ENCODE data around the gene XXYLT1.
"Not testable (repeated sequence)": the region's sequence is repeated elsewhere in the genome, so short reads cannot be mapped to it uniquely, and the experiment has no call there.

The XXYLT1 gene

GRCh38 chr3:195188426-195188927, 82.5 kb downstream of the XXYLT1 start:
- Histone ChIP-seq H2BK120ac (ENCODE audit: low read depth, low read length) (no peak overlapping the region), H3K14ac (ENCODE audit: low read length in 2 of 2) (no peak overlapping the region), H3K4me1 (ENCODE audit: control insufficient read depth, insufficient read depth, low read depth, low read length) (peaks cover 10% of the 10 kb centered on the region), H4K91ac (ENCODE audit: low read length) (no peak overlapping the region), H3K79me1 (replicated peaks; ENCODE audit: low read length, poor library complexity, severe bottlenecking) (peaks cover 10% of the 10 kb centered on the region), H2AFZ (ENCODE audit: low read depth, low read length) (no peak overlapping the region), H3K4me3 (ENCODE audit: insufficient read depth in 1 of 2, low read depth in 1 of 2, low read length in 2 of 2) (peak overlapping the region in 1 of 2 experiments; percentile 27), H3K4ac (ENCODE audit: low read depth in 1 of 2, low read length in 2 of 2) (peak overlapping the region in 1 of 2 experiments; percentile 13), H3K27ac (ENCODE audit: low read length, poor library complexity, severe bottlenecking) (peak overlapping the region; percentile 85), H4K8ac (ENCODE audit: low read length) (no peak overlapping the region), H3K9ac (ENCODE audit: low read length) (peak overlapping the region; percentile 94), H3K27me3 (ENCODE audit: control insufficient read depth in 1 of 2, insufficient read depth in 1 of 2, low read length in 2 of 2) (no peaks in the 10 kb centered on the region), H3K9me3 (ENCODE audit: control insufficient read depth, low read length) (peaks cover 12% of the 10 kb centered on the region), H2AK5ac (ENCODE audit: low read length, severe bottlenecking) (peak overlapping the region; percentile 61), H3K36me3 (ENCODE audit: control insufficient read depth in 1 of 2, insufficient read depth in 2 of 2, low read depth in 1 of 2, low read length in 2 of 2) (peaks cover 0 to 2% of the 10 kb centered on the region in 2 experiments), H2BK15ac (ENCODE audit: low read depth, poor library complexity, severe bottlenecking) (no peak overlapping the region), H3K4me2 (ENCODE audit: low read length, poor library complexity, severe bottlenecking) (no peak overlapping the region), H3K23ac (ENCODE audit: low read length in 2 of 2) (peak overlapping the region in 1 of 2 experiments; percentile 23), H2BK12ac (ENCODE audit: low read length in 2 of 2) (peak overlapping the region; percentile 29 to 49), H2BK5ac (ENCODE audit: low read depth, low read length, poor library complexity, severe bottlenecking) (no peak overlapping the region), H3K18ac (ENCODE audit: low read depth in 1 of 2, low read length in 2 of 2) (peak overlapping the region; percentile 6 to 44)
- WGBS = 94% methylated on average over 3 of the region's 3 CpGs
- peak; percentile 45 for DNase-seq

- H3K14ac ChIP-seq (ENCODE audit: low read length in 2 of 2) = no peak overlapping the region
These were observed 83.1 kb downstream of the XXYLT1 start for GRCh38 chr3:195187609-195188425.

GRCh38 chr3:195186710-195187047, 84.3 kb downstream of the XXYLT1 start:
- H2AK5ac ChIP-seq (ENCODE audit: low read length, severe bottlenecking) = peak overlapping the region; percentile 92
- not testable (repeated sequence) for H3K14ac ChIP-seq (ENCODE audit: low read length in 2 of 2); DNase-seq; H4K8ac ChIP-seq (ENCODE audit: low read length); H2BK5ac ChIP-seq (ENCODE audit: low read depth, low read length, poor library complexity, severe bottlenecking); H2AFZ ChIP-seq (ENCODE audit: low read depth, low read length); H3K23ac ChIP-seq (ENCODE audit: low read length in 2 of 2); H3K27me3 ChIP-seq (ENCODE audit: control insufficient read depth in 1 of 2, insufficient read depth in 1 of 2, low read length in 2 of 2); H3K36me3 ChIP-seq (ENCODE audit: control insufficient read depth in 1 of 2, insufficient read depth in 2 of 2, low read depth in 1 of 2, low read length in 2 of 2); H3K4me2 ChIP-seq (ENCODE audit: low read length, poor library complexity, severe bottlenecking); H3K9me3 ChIP-seq (ENCODE audit: control insufficient read depth, low read length); H3K27ac ChIP-seq (ENCODE audit: low read length, poor library complexity, severe bottlenecking); H2BK15ac ChIP-seq (ENCODE audit: low read depth, poor library complexity, severe bottlenecking); H3K4me3 ChIP-seq (ENCODE audit: insufficient read depth in 1 of 2, low read depth in 1 of 2, low read length in 2 of 2)
- WGBS = 97% methylated on average over 6 of the region's 6 CpGs
- peak overlapping the region; percentile 50 to 96 for H2BK12ac ChIP-seq (ENCODE audit: low read length in 2 of 2)
- peak overlapping the region; percentile 12 for H3K9ac ChIP-seq (ENCODE audit: low read length)
- H2BK120ac ChIP-seq (ENCODE audit: low read depth, low read length) = peak overlapping the region; percentile 68
- H3K4ac ChIP-seq (ENCODE audit: low read depth in 1 of 2, low read length in 2 of 2) = peak overlapping the region; percentile 46 to 91
- peak overlapping the region; percentile 3 to 25 for H3K18ac ChIP-seq (ENCODE audit: low read depth in 1 of 2, low read length in 2 of 2)
- H4K91ac ChIP-seq (ENCODE audit: low read length) = peak overlapping the region; percentile 88
- peaks cover 10% of the 10 kb centered on the region for H3K4me1 ChIP-seq (ENCODE audit: control insufficient read depth, insufficient read depth, low read depth, low read length)
- peaks cover 13% of the 10 kb centered on the region for H3K79me1 ChIP-seq (replicated peaks; ENCODE audit: low read length, poor library complexity, severe bottlenecking)

More at GRCh38 chr3:195187609-195188425, 83.1 kb downstream of the XXYLT1 start:
- Histone ChIP-seq H3K23ac (ENCODE audit: low read length in 2 of 2) (no peak overlapping the region), H3K4me2 (ENCODE audit: low read length, poor library complexity, severe bottlenecking) (no peak overlapping the region), H2AFZ (ENCODE audit: low read depth, low read length) (no peak overlapping the region), H2AK5ac (ENCODE audit: low read length, severe bottlenecking) (peak overlapping the region; percentile 61), H3K4ac (ENCODE audit: low read depth in 1 of 2, low read length in 2 of 2) (peak overlapping the region in 1 of 2 experiments; percentile 13), H3K18ac (ENCODE audit: low read depth in 1 of 2, low read length in 2 of 2) (peak overlapping the region; percentile 24 to 44), H3K9me3 (ENCODE audit: control insufficient read depth, low read length) (peaks cover 12% of the 10 kb centered on the region), H2BK15ac (ENCODE audit: low read depth, poor library complexity, severe bottlenecking) (no peak overlapping the region), H3K27ac (ENCODE audit: low read length, poor library complexity, severe bottlenecking) (peak overlapping the region; percentile 85), H4K91ac (ENCODE audit: low read length) (peak overlapping the region; percentile 78), H3K79me1 (replicated peaks; ENCODE audit: low read length, poor library complexity, severe bottlenecking) (peaks cover 13% of the 10 kb centered on the region), H2BK12ac (ENCODE audit: low read length in 2 of 2) (no peak overlapping the region), H2BK5ac (ENCODE audit: low read depth, low read length, poor library complexity, severe bottlenecking) (peak overlapping the region; percentile 88), H3K9ac (ENCODE audit: low read length) (peak overlapping the region; percentile 94), H4K8ac (ENCODE audit: low read length) (peak overlapping the region; percentile 77), H3K36me3 (ENCODE audit: control insufficient read depth in 1 of 2, insufficient read depth in 2 of 2, low read depth in 1 of 2, low read length in 2 of 2) (peaks cover 0 to 2% of the 10 kb centered on the region in 2 experiments), H2BK120ac (ENCODE audit: low read depth, low read length) (peak overlapping the region; percentile 98), H3K4me1 (ENCODE audit: control insufficient read depth, insufficient read depth, low read depth, low read length) (peaks cover 10% of the 10 kb centered on the region), H3K27me3 (ENCODE audit: control insufficient read depth in 1 of 2, insufficient read depth in 1 of 2, low read length in 2 of 2) (no peaks in the 10 kb centered on the region), H3K4me3 (ENCODE audit: insufficient read depth in 1 of 2, low read depth in 1 of 2, low read length in 2 of 2) (peak overlapping the region in 1 of 2 experiments; percentile 27)
- 57% methylated on average over 2 of the region's 5 CpGs for WGBS
- DNase-seq = peak; percentile 83

- H3K27me3 ChIP-seq (ENCODE audit: control insufficient read depth in 1 of 2, insufficient read depth in 1 of 2, low read length in 2 of 2) = no peaks in the 10 kb centered on the region
- peak overlapping the region; percentile 80 to 96 for H2BK12ac ChIP-seq (ENCODE audit: low read length in 2 of 2)
- no peak overlapping the region for H3K4me2 ChIP-seq (ENCODE audit: low read length, poor library complexity, severe bottlenecking)
- H3K4me3 ChIP-seq (ENCODE audit: insufficient read depth in 1 of 2, low read depth in 1 of 2, low read length in 2 of 2) = no peak overlapping the region
- peaks cover 4% of the 10 kb centered on the region for H3K9me3 ChIP-seq (ENCODE audit: control insufficient read depth, low read length)
- peak overlapping the region; percentile 92 for H2AK5ac ChIP-seq (ENCODE audit: low read length, severe bottlenecking)
- peaks cover 0 to 2% of the 10 kb centered on the region in 2 experiments for H3K36me3 ChIP-seq (ENCODE audit: control insufficient read depth in 1 of 2, insufficient read depth in 2 of 2, low read depth in 1 of 2, low read length in 2 of 2)
- no peak overlapping the region for H2AFZ ChIP-seq (ENCODE audit: low read depth, low read length)
- H3K14ac ChIP-seq (ENCODE audit: low read length in 2 of 2) = peak overlapping the region in 1 of 2 experiments; percentile 58
- no peak overlapping the region for H2BK5ac ChIP-seq (ENCODE audit: low read depth, low read length, poor library complexity, severe bottlenecking)
- H3K9ac ChIP-seq (ENCODE audit: low read length) = peak overlapping the region; percentile 12
- H3K27ac ChIP-seq (ENCODE audit: low read length, poor library complexity, severe bottlenecking) = no peak overlapping the region
- H4K8ac ChIP-seq (ENCODE audit: low read length) = peak overlapping the region; percentile 51
- no peak for DNase-seq
- peak overlapping the region; percentile 46 to 91 for H3K4ac ChIP-seq (ENCODE audit: low read depth in 1 of 2, low read length in 2 of 2)
- 95% methylated on average over 9 of the region's 9 CpGs for WGBS
- no peak overlapping the region for H3K23ac ChIP-seq (ENCODE audit: low read length in 2 of 2)
- H3K79me1 ChIP-seq (replicated peaks; ENCODE audit: low read length, poor library complexity, severe bottlenecking) = peaks cover 14% of the 10 kb centered on the region
- H2BK120ac ChIP-seq (ENCODE audit: low read depth, low read length) = no peak overlapping the region
- H3K18ac ChIP-seq (ENCODE audit: low read depth in 1 of 2, low read length in 2 of 2) = peak overlapping the region; percentile 3 to 44
- peaks cover 10% of the 10 kb centered on the region for H3K4me1 ChIP-seq (ENCODE audit: control insufficient read depth, insufficient read depth, low read depth, low read length)
- H2BK15ac ChIP-seq (ENCODE audit: low read depth, poor library complexity, severe bottlenecking) = no peak overlapping the region
- H4K91ac ChIP-seq (ENCODE audit: low read length) = peak overlapping the region; percentile 88
These were observed 84.8 kb downstream of the XXYLT1 start for GRCh38 chr3:195186041-195186709.
